PC-3 (cell line): ENCODE measurements around the gene ASPSCR1. TPM values are rescaled to one million over a fixed set of nuclear protein-coding genes. Genes with fewer than 3 reads are reported as not detected.

ENCODE experiments used
- ATAC-seq: fragments of 200-7000 bp; cut with Tn5 transposase; 2 replicates; pipeline ENCODE4 v1.9.1; 2020; ENCODE audit warnings: mild to moderate bottlenecking, moderate library complexity
- BruUV-seq: library from RNA; stranded (reverse); fragments of 400-500 nt; replicated peaks from 2 replicates; lab custom pipeline; 2021; lab: Mats Ljungman, UMichigan
- CTCF ChIA-PET: fragments of 300-600 bp; sonication (Branson Sonifier 250); formaldehyde crosslinking; loops from one replicate; lab custom pipeline; 2022; ENCODE audit warnings: antibody characterized with exemption; lab: Charles Lee
- POLR2A ChIA-PET: fragments of 300-600 bp; sonication (Branson Sonifier 250); formaldehyde crosslinking; loops from one replicate; lab custom pipeline; 2022; ENCODE audit warnings: antibody characterized with exemption; ENCODE audit not compliant: unreplicated experiment; lab: Charles Lee
- DNase-seq: peaks from one replicate; pipeline ENCODE4 v3.0.0-alpha.2; 2015
- H2AFZ ChIP-seq: fragments of 300-600 bp; sonication (generic); 2 replicates; pipeline ENCODE4 v1.6.0; 2016; ENCODE audit warnings: antibody characterized with exemption, low read length
- H3F3A ChIP-seq: fragments of 300-600 bp; sonication (generic); one replicate; pipeline ENCODE4 v1.6.0; 2017; ENCODE audit warnings: antibody characterized with exemption, low read length, control low read depth, mild to moderate bottlenecking; ENCODE audit not compliant: unreplicated experiment
- H3K27ac ChIP-seq: fragments of 300-600 bp; sonication (generic); 2 replicates; pipeline ENCODE4 v1.5.1; 2016; ENCODE audit warnings: mild to moderate bottlenecking, low read length
- H3K27me3 ChIP-seq: fragments of 300-600 bp; sonication (generic); 2 replicates; pipeline ENCODE4 v1.6.1; 2016; ENCODE audit warnings: low read length, mixed read lengths
- H3K36me3 ChIP-seq: fragments of 300-600 bp; sonication (generic); 2 replicates; pipeline ENCODE4 v1.6.1; 2016; ENCODE audit warnings: low read depth, mixed run types, low read length, mixed read lengths
- H3K4me1 ChIP-seq: fragments of 300-600 bp; sonication (generic); 2 replicates; pipeline ENCODE4 v1.5.1; 2016; ENCODE audit warnings: low read length; ENCODE audit not compliant: insufficient read depth
- H3K4me2 ChIP-seq: fragments of 300-600 bp; sonication (generic); 2 replicates; pipeline ENCODE4 v1.6.0; 2016; ENCODE audit warnings: low read length
- H3K4me3 ChIP-seq: fragments of 300-600 bp; sonication (generic); 2 replicates; pipeline ENCODE4 v1.5.1; 2016; ENCODE audit warnings: mild to moderate bottlenecking, low read length, mixed read lengths
- H3K79me2 ChIP-seq: fragments of 300-600 bp; sonication (generic); 2 replicates; pipeline ENCODE4 v1.6.1; 2017; ENCODE audit warnings: low read length, mixed read lengths
- H3K9ac ChIP-seq: fragments of 300-600 bp; sonication (generic); 2 replicates; pipeline ENCODE4 v1.6.0; 2016; ENCODE audit warnings: mild to moderate bottlenecking, low read length
- H3K9me2 ChIP-seq: fragments of 300-600 bp; sonication (generic); replicated peaks from 2 replicates; pipeline ENCODE4 v1.6.1; 2016; ENCODE audit warnings: mixed run types, low read length, mixed read lengths
- H3K9me3 ChIP-seq: fragments of 300-600 bp; sonication (generic); 2 replicates; pipeline ENCODE4 v1.6.1; 2016; ENCODE audit warnings: low read length, mixed read lengths
- H4K20me1 ChIP-seq: fragments of 300-600 bp; sonication (generic); 2 replicates; pipeline ENCODE4 v1.6.1; 2016; ENCODE audit warnings: low read length, mixed read lengths
- CTCF ChIP-seq: fragments of 300-600 bp; sonication (generic); conservative IDR thresholded peaks from 2 replicates; pipeline ENCODE4 v1.5.1; 2017; ENCODE audit warnings: antibody characterized with exemption, low read depth, mild to moderate bottlenecking, low read length
- EZH2 ChIP-seq: fragments of 300-600 bp; sonication (generic); IDR thresholded peaks from one replicate; pipeline ENCODE4 v1.6.1; 2017; ENCODE audit warnings: antibody characterized with exemption, mild to moderate bottlenecking, low read length; ENCODE audit not compliant: unreplicated experiment
- EZH2phosphoT487 ChIP-seq: fragments of 300-600 bp; sonication (generic); IDR thresholded peaks from 2 replicates; pipeline ENCODE4 v1.6.1; 2018; ENCODE audit warnings: mild to moderate bottlenecking, antibody characterized with exemption, low read length, borderline replicate concordance
- intact Hi-C: fragments of 100-400 bp; cut with micrococcal nuclease; formaldehyde crosslinking; loops from 2 replicates; pipeline ENCODE4 v1.9.0; 2023
- total RNA-seq: library from RNA; depleted of rRNA; stranded (reverse); fragments of >200 nt; gene quantifications from 2 replicates; pipeline ENCODE4 v1.2.3, GENCODE V29; 2014

The ASPSCR1 gene
- total RNA-seq, 1 experiment from 2014 or later = 31.5 TPM

GRCh38 chr17:82025401-82026107 lies 48.1 kb downstream of the ASPSCR1 start:
- no peak overlapping the region for H2AFZ ChIP-seq
- intact Hi-C loops = no loop called here
- no peaks in the 10 kb centered on the region for H3K9me2 ChIP-seq
- H3K9ac ChIP-seq = no peak overlapping the region
- H3K4me1 ChIP-seq = peaks cover 23% of the 10 kb centered on the region; the same call in 1 of the 2 replicates
- TF ChIP-seq CTCF = no peak
- TF ChIP-seq EZH2phosphoT487 = no peak
- no peak overlapping the region for H3K27ac ChIP-seq
- ChIA-PET CTCF (no interaction called here), POLR2A (no interaction called here)
- H3K4me3 ChIP-seq = no peak overlapping the region
- ATAC-seq = no peak
- no peak for DNase-seq
- no peak overlapping the region for H3K4me2 ChIP-seq
- no peaks in the 10 kb centered on the region for H3K36me3 ChIP-seq
- H3K9me3 ChIP-seq = no peaks in the 10 kb centered on the region
- H3F3A ChIP-seq = no peaks in the 10 kb centered on the region
- H3K27me3 ChIP-seq = no peaks in the 10 kb centered on the region
- BruUV-seq = no TSS peak
- peaks cover 5% of the 10 kb centered on the region; the same call in 1 of the 2 replicates for H4K20me1 ChIP-seq
- peaks cover 36% of the 10 kb centered on the region for H3K79me2 ChIP-seq

GRCh38 chr17:82028246-82028645 lies 50.8 kb downstream of the ASPSCR1 start:
- H4K20me1 ChIP-seq = no peaks in the 10 kb centered on the region
- TF ChIP-seq CTCF (no peak), EZH2phosphoT487 (no peak), EZH2 (no peak)
- peaks cover 16% of the 10 kb centered on the region; the same call in 1 of the 2 replicates for H3K4me1 ChIP-seq
- no peak overlapping the region for H3K4me3 ChIP-seq
- H3F3A ChIP-seq = no peaks in the 10 kb centered on the region
- H3K27me3 ChIP-seq = no peaks in the 10 kb centered on the region
- ChIA-PET CTCF (no interaction called here), POLR2A (no interaction called here)
- DNase-seq (no peak), ATAC-seq (no peak)
- no TSS peak for BruUV-seq
- no peaks in the 10 kb centered on the region for H3K36me3 ChIP-seq
- H3K27ac ChIP-seq = no peak overlapping the region
- intact Hi-C loops = no loop called here
- no peaks in the 10 kb centered on the region for H3K9me2 ChIP-seq
- no peaks in the 10 kb centered on the region for H3K9me3 ChIP-seq
- peaks cover 14% of the 10 kb centered on the region for H3K79me2 ChIP-seq
- H3K4me2 ChIP-seq = no peak overlapping the region
- H3K9ac ChIP-seq = no peak overlapping the region
- no peak overlapping the region for H2AFZ ChIP-seq

- H3K4me2 ChIP-seq = no peak overlapping the region
- TF ChIP-seq EZH2phosphoT487 = no peak
- no peak for TF ChIP-seq EZH2
- no TSS peak for BruUV-seq
- H3F3A ChIP-seq = no peaks in the 10 kb centered on the region
- H3K9me2 ChIP-seq = no peaks in the 10 kb centered on the region
- DNase-seq (no peak), ATAC-seq (no peak)
- H3K4me1 ChIP-seq = peaks cover 15% of the 10 kb centered on the region; the same call in 1 of the 2 replicates
- no peak overlapping the region for H3K27ac ChIP-seq
- H3K27me3 ChIP-seq = no peaks in the 10 kb centered on the region
- H3K4me3 ChIP-seq = no peak overlapping the region
- no peak overlapping the region for H3K9ac ChIP-seq
- no peaks in the 10 kb centered on the region for H3K9me3 ChIP-seq
- CTCF ChIA-PET = no interaction called here
- H4K20me1 ChIP-seq = no peaks in the 10 kb centered on the region
- H2AFZ ChIP-seq = no peak overlapping the region
- H3K79me2 ChIP-seq = peaks cover 9% of the 10 kb centered on the region
- POLR2A ChIA-PET = no interaction called here
- H3K36me3 ChIP-seq = no peaks in the 10 kb centered on the region
- intact Hi-C loops = no loop called here
Observed at GRCh38 chr17:82028966-82029365, 51.5 kb downstream of the ASPSCR1 start.
